MM.1S (cell line): Measurements from ENCODE around the gene UTS2R.

Source experiments
- DNase-seq: peaks from one replicate; pipeline ENCODE4 v3.0.0-alpha.2; 2015
- H2AFZ ChIP-seq: fragments of 300-600 bp; sonication (generic); 2 replicates; pipeline ENCODE4 v1.6.0; 2016; ENCODE audit warnings: antibody characterized with exemption, low read length
- H3F3A ChIP-seq: fragments of 300-600 bp; sonication (generic); 2 replicates; pipeline ENCODE4 v1.6.1; 2016; ENCODE audit warnings: mild to moderate bottlenecking, antibody characterized with exemption, low read length, moderate library complexity, mixed read lengths; ENCODE audit not compliant: insufficient read depth
- H3K27ac ChIP-seq: fragments of 300-600 bp; sonication (generic); 2 replicates; pipeline ENCODE4 v1.5.1; 2016; ENCODE audit warnings: mild to moderate bottlenecking, low read length
- H3K27me3 ChIP-seq: fragments of 300-600 bp; sonication (generic); replicated peaks from 2 replicates; pipeline ENCODE4 v1.6.0; 2016; ENCODE audit warnings: low read length; ENCODE audit not compliant: insufficient read depth
- H3K36me3 ChIP-seq: fragments of 300-600 bp; sonication (generic); replicated peaks from 2 replicates; pipeline ENCODE4 v1.6.1; 2016; ENCODE audit warnings: mild to moderate bottlenecking, low read length, mixed read lengths; ENCODE audit not compliant: insufficient read depth
- H3K4me1 ChIP-seq: fragments of 300-600 bp; sonication (generic); 2 replicates; pipeline ENCODE4 v1.6.1; 2016; ENCODE audit warnings: low read length, mixed read lengths
- H3K4me2 ChIP-seq: fragments of 300-600 bp; sonication (generic); 2 replicates; pipeline ENCODE4 v1.6.0; 2016; ENCODE audit warnings: low read depth, low read length
- H3K4me3 ChIP-seq: fragments of 300-600 bp; sonication (generic); 2 replicates; pipeline ENCODE4 v1.5.1; 2016; ENCODE audit warnings: low read length, mixed read lengths
- H3K79me2 ChIP-seq: fragments of 300-600 bp; sonication (generic); 2 replicates; pipeline ENCODE4 v1.6.1; 2016; ENCODE audit warnings: mixed run types, low read length, mixed read lengths
- H3K9ac ChIP-seq: fragments of 300-600 bp; sonication (generic); 2 replicates; pipeline ENCODE4 v1.6.1; 2016; ENCODE audit warnings: low read length, mixed read lengths
- H3K9me2 ChIP-seq: fragments of 300-600 bp; sonication (generic); replicated peaks from 2 replicates; pipeline ENCODE4 v1.6.1; 2016; ENCODE audit warnings: mild to moderate bottlenecking, low read length, mixed read lengths; ENCODE audit not compliant: insufficient read depth
- H3K9me3 ChIP-seq: fragments of 300-600 bp; sonication (generic); replicated peaks from 2 replicates; pipeline ENCODE4 v1.6.1; 2016; ENCODE audit warnings: mild to moderate bottlenecking, low read length, mixed read lengths; ENCODE audit not compliant: insufficient read depth
- H4K20me1 ChIP-seq: fragments of 300-600 bp; sonication (generic); 2 replicates; pipeline ENCODE4 v1.6.1; 2016; ENCODE audit warnings: mild to moderate bottlenecking, low read length, moderate library complexity, mixed read lengths; ENCODE audit not compliant: insufficient read depth
- EZH2 ChIP-seq: fragments of 300-600 bp; sonication (generic); optimal IDR thresholded peaks from 2 replicates; pipeline ENCODE3; 2017; ENCODE audit warnings: low read depth, mild to moderate bottlenecking, antibody characterized with exemption, low read length, mixed read lengths
- EZH2phosphoT487 ChIP-seq: fragments of 300-600 bp; sonication (generic); IDR thresholded peaks from 2 replicates; pipeline ENCODE4 v1.6.1; 2018; ENCODE audit warnings: antibody characterized with exemption, low read length
- TF ChIP-seq, protein P1 (sequence below): fragments of 300-600 bp; sonication (generic); IDR thresholded peaks from 2 replicates; pipeline ENCODE4 v1.5.1; 2016; ENCODE audit warnings: antibody characterized with exemption, low read length, mixed read lengths

Gene UTS2R

DNA sequence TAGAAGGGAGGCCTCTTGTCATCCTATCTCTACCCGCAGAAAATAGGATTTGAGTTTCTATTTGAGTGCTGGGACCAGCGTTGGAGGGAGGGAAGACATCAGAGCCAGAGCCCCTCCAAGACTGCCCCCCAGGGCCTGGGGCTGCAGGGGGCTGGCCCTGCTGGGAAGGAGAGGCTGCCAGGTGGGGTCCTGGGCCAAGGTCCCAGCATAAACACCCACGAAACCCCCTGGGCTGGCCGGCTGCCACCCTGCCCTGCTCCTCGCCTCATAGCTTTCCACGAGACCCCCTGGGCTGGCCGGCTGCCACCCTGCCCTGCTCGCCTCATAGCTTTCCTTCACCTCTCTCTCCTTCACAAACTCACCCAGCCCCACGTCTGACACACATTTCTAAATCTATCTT lies 23.1 kb upstream of the UTS2R start:
- DNase-seq = no peak
- Histone ChIP-seq H3F3A (peaks cover 24% of the 10 kb centered on the region), H3K36me3 (no peaks in the 10 kb centered on the region), H3K4me2 (no peak overlapping the region), H3K9me2 (no peaks in the 10 kb centered on the region), H4K20me1 (no peaks in the 10 kb centered on the region), H3K27me3 (no peaks in the 10 kb centered on the region), H3K9ac (no peak overlapping the region), H3K79me2 (no peaks in the 10 kb centered on the region), H3K4me3 (no peak overlapping the region), H3K4me1 (peaks cover 26% of the 10 kb centered on the region), H3K27ac (no peak overlapping the region), H2AFZ (no peak overlapping the region), H3K9me3 (no peaks in the 10 kb centered on the region)
- TF ChIP-seq EZH2 = no peak
- TF ChIP-seq, protein P1, sequence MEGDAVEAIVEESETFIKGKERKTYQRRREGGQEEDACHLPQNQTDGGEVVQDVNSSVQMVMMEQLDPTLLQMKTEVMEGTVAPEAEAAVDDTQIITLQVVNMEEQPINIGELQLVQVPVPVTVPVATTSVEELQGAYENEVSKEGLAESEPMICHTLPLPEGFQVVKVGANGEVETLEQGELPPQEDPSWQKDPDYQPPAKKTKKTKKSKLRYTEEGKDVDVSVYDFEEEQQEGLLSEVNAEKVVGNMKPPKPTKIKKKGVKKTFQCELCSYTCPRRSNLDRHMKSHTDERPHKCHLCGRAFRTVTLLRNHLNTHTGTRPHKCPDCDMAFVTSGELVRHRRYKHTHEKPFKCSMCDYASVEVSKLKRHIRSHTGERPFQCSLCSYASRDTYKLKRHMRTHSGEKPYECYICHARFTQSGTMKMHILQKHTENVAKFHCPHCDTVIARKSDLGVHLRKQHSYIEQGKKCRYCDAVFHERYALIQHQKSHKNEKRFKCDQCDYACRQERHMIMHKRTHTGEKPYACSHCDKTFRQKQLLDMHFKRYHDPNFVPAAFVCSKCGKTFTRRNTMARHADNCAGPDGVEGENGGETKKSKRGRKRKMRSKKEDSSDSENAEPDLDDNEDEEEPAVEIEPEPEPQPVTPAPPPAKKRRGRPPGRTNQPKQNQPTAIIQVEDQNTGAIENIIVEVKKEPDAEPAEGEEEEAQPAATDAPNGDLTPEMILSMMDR = no peak
- no peak for TF ChIP-seq EZH2phosphoT487

GRCh38 chr17:82348866-82349265 lies 22.7 kb upstream of the UTS2R start:
- DNase-seq = no peak
- H4K20me1 ChIP-seq = no peaks in the 10 kb centered on the region
- no peak overlapping the region for H3K4me2 ChIP-seq
- H3K4me1 ChIP-seq = peaks cover 26% of the 10 kb centered on the region
- H3K9me3 ChIP-seq = no peaks in the 10 kb centered on the region
- H3K4me3 ChIP-seq = no peak overlapping the region
- H3K36me3 ChIP-seq = no peaks in the 10 kb centered on the region
- peaks cover 24% of the 10 kb centered on the region for H3F3A ChIP-seq
- TF ChIP-seq EZH2 = no peak
- TF ChIP-seq EZH2phosphoT487 = no peak
- TF ChIP-seq, protein P1 = no peak
- no peak overlapping the region for H3K9ac ChIP-seq
- no peak overlapping the region for H2AFZ ChIP-seq
- H3K27ac ChIP-seq = no peak overlapping the region
- no peaks in the 10 kb centered on the region for H3K9me2 ChIP-seq
- no peaks in the 10 kb centered on the region for H3K79me2 ChIP-seq
- H3K27me3 ChIP-seq = no peaks in the 10 kb centered on the region

DNA sequence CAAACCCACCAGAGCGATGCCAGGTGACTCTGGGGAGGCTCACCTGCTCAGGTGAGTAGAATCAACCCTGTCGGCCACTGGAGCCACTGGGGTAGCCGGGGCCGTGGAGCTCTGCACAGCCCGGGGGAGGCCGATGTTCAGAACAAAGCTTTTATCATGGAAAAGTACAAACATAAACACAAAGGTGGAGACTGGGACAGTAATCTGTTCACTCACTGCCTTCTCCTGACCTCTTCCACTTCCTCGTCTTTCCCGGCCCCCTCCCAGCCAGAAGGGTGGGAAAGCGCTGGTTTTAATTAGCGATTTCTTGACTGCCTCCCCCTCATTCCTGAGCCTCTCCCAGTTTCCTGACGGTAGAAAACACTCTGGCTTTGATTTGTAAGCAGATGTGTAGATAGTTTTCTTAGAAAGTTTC lies 22.3 kb upstream of the UTS2R start:
- Histone ChIP-seq H3K9me2 (no peaks in the 10 kb centered on the region), H3F3A (peaks cover 24% of the 10 kb centered on the region), H2AFZ (no peak overlapping the region), H3K4me2 (no peak overlapping the region), H3K27ac (no peak overlapping the region), H4K20me1 (no peaks in the 10 kb centered on the region), H3K9me3 (no peaks in the 10 kb centered on the region), H3K9ac (no peak overlapping the region), H3K79me2 (no peaks in the 10 kb centered on the region), H3K36me3 (no peaks in the 10 kb centered on the region), H3K4me1 (peaks cover 26% of the 10 kb centered on the region), H3K27me3 (no peaks in the 10 kb centered on the region), H3K4me3 (no peak overlapping the region)
- TF ChIP-seq, protein P1 = no peak
- TF ChIP-seq EZH2 = no peak
- TF ChIP-seq EZH2phosphoT487 = no peak
- DNase-seq = no peak
